NCI-H345 treated with DMSO at 0.1 percent for 48 hours (cell line): ENCODE results near the gene NT5C1A.
A peak's percentile ranks its signal among the peaks of the same experiment; 100 is the strongest.

Source experiments
- DNase-seq: peaks from one replicate; lab custom pipeline; 2025; ENCODE audit not compliant: unreplicated experiment; lab: John Stamatoyannopoulos, UW

Gene NT5C1A

GRCh38 chr1:39639305-39640130 is 32.4 kb downstream of the NT5C1A start, which contains the start of gene HEYL:
TSS of gene HEYL (minus strand) at chr1:39639643. CDS start at chr1:39639625, 18 bp downstream.
- peak; percentile 60 for DNase-seq

GRCh38 chr1:39638965-39639304 is 33.0 kb downstream of the NT5C1A start:
- DNase-seq, result no peak

GRCh38 chr1:39637361-39637760 is 34.5 kb downstream of the NT5C1A start:
- no peak for DNase-seq

DNA sequence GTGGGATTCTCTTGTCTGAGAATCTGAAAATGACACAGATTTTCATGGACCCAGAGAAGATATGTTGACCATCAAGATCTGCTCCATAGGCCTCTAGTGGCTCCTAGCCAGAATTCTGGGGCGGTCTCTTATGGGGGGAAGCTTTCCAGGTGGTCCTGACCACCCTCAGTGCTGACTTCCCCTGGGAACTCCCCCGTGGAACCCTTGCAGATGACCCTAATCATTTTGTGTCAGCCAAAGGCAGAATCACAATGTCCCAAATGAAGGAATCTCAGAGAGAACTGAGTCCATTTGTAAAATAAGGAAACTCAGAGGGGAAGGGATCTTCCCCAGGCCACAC is 36.1 kb downstream of the NT5C1A start:
- no peak for DNase-seq

GRCh38 chr1:39635205-39635870 is 36.6 kb downstream of the NT5C1A start:
- no peak for DNase-seq

DNA sequence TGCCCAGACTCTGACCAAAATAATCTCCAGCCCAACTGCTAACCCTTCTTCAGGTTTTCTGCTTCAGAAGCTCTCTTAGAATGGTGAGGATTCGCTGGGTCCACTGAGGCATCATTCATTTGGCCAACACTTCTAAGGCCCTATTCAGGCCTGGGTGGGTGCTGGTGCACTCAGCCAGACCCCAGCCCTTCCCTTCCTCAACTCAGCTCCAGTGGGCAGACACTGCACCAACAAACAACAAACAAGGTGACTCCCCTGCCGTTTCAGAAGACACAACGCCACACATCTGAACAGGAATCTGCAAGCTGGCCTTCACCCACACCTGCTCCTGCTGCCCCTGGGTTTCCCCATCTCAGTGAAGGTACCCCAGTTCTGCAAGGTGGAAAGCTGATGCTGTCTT is 38.5 kb downstream of the NT5C1A start:
- DNase-seq, result no peak

GRCh38 chr1:39632682-39633417 is 39.1 kb downstream of the NT5C1A start:
- DNase-seq, result no peak

DNA sequence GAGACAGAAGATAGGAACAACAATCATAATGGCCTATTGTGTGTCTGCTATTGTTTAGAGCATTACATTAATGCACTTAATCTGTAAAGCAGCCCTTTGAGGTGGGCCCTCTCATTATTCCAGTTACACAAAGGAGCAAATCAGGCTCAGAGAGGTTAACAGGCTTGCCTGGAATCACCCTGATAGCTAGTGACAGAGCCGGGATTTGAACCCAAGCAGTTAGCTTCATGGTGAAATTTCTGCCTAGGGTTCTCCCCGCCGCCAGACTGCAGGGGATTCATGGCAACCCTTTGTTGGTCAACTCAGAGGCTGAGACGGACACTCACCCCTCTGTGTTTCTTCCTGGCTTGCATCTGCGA is 39.6 kb downstream of the NT5C1A start:
- DNase-seq, result no peak

DNA sequence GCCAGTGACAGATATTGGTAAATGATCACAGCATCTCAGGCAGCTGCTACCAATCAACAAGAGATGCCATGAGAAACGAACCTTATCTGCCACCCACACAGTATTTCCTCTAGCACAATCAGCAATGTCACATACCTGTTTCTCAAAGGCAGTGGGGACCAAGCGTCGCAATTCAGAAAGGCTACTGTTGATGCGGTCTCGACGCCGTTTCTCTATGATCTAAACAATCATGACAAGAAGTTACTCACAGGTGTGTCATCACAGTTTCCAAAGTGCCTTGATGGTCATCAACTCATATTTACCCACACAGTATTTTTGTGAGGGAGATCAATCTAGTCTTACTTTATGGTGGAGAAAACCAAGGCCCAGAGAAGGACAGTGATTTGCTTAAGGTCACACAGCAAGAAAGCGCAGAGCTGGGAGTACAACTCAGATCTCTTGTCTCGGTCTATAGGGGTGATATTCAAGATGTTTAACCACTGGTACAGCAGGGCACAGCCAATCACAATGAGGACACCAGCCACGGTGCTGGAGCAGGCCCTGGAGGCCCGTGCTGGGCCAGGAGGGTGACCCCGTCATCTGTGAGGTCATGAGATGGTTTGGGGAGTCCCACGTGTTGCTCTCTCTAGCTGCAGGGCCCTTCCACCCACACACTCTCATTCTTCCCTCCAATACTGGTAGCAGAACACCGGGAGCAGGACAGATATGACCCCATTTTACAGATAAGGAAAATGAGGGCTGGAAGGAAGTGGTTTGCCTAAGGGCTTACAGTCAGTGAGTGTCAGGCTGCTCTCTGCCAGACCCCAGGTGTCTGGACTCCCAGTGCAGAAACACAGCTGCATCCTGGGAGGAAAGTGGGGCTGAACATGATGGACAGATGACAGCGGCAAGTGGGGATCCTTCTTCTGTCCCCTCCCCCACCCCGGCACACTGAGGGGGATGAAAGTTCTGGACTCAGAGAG is 40.3 kb downstream of the NT5C1A start:
- DNase-seq, result no peak

DNA sequence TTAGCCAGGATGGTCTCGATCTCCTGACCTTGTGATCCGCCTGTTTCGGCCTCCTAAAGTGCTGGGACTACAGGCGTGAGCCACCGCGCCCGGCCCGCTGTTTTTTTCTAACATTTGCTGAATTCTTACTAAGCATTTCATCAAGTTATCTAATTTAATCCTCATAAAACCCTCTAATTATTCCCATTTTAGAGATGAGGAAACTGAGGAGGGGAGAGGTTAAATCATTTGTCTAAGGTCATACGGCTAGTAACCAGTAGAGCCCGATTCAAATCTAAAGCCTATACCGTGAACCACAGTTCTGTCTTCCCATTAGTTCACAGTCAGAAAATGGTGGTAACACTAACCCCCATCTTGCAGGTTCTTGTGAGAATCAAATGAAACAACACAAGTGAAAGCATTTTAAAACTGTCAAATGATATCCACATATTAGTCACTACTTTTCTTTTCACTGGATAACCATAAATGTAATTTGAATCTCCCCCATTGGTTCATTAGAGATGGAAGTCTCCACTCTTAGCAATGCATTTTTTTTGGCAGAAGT is 43.0 kb downstream of the NT5C1A start:
- DNase-seq, result no peak

- DNase-seq, result no peak
Measured at GRCh38 chr1:39626646-39627045, 45.3 kb downstream of the NT5C1A start.

DNA sequence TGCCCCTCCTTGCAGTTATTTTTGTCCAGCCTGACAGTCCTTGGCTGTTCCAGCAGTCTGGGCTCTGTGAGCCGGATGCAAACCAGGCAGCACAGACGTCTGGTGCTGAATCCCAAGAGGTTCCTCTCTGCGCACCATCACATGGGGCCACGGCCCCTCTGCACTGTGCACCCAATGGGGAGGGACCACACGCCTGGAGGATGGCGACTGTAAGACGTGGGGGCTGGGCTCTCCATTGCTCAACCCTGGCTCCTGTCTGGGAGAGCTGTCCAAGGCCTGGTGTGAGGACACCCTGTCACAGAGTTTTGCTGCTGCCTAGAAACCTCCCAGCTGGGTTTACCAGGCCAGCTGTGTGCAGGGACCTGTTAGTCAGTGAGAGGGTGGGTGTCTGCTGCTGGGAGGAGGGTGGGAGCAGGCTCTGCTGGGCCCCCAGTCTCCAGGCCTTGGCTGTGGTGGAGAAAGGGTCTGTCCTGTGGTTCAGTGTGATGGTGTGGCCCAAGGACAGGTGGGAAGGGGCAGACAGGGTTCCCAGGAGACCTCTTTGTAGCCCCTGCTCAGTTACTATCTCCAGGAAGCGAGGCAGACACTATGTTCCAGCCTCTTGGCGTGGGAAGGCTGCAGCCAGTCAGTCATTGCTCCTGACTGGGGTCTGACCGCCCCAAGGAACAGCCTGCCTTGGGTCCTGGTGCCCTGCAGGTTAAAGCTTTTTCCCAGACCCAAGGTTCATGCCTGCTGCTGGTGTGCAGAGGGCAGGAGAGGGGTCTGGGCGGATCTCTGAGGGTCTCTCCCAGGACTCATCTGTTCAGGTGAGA is 46.2 kb downstream of the NT5C1A start:
- DNase-seq, result no peak

- DNase-seq, result no peak
Measured at GRCh38 chr1:39625009-39625408, 46.9 kb downstream of the NT5C1A start.

DNA sequence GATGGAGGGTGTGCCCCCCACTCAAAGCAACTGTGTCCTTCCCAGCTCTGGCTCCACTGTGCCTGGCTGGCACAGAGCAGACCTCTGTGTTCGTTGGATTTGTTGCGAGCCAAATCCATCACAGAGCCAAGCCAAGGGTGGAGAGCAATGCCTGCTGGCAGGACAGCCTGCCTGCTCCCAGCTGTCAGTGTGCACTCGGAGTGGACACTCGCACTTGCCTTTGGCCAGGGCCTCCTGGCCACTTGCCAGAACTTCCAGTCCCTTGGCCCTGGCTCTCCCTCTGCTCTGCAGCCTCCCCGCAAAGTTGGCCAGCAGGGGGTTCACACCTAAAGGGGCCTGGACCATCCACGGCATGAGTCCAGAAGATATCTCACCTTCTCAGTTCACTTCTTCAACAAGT is 48.9 kb downstream of the NT5C1A start:
- no peak for DNase-seq

- no peak for DNase-seq
Measured at GRCh38 chr1:39622427-39622826, 49.5 kb downstream of the NT5C1A start.

GRCh38 chr1:39620659-39621165 is 51.2 kb downstream of the NT5C1A start:
- DNase-seq, result no peak

DNA sequence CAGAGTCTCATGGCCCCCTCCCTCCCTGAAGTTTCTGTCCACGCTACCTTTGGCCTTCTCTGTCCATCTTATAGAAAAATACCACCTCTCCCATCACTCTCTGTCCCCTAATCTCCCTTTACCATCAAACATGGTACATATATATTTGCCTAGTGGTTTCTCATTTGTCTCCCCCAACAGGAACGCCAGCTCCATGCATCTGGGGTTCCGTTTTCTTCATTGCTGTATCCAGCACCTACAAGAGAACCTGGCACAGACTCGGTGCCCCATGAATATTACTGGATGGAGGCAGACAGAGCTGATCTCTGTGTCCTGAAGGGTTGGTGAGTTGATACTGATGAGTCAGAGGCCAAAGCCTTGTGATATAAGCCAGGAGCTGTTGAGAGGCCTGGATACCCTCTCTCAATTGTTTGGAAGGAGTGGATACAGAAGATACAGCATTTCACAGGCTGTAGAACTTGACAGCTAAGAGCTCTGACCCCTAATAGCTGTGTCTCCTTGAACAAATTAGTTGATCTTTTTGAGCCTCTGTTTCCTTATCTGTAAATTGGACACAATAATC is 54.3 kb downstream of the NT5C1A start:
- no peak for DNase-seq

- no peak for DNase-seq
Measured at GRCh38 chr1:39615086-39615673, 56.7 kb downstream of the NT5C1A start.

GRCh38 chr1:39614488-39614887 is 57.4 kb downstream of the NT5C1A start:
- DNase-seq, result no peak
